Keratinocyte (primary cell): ENCODE measurements around the gene JAKMIP1. TPM values are rescaled to one million over a fixed set of nuclear protein-coding genes. Genes with fewer than 3 reads are reported as not detected.

ENCODE experiments used
- DNase-seq: peaks from one replicate; pipeline ENCODE4 v3.0.0-alpha.2; 2011; ENCODE audit warnings: low read depth, missing footprints, low spot score
- FAIRE-seq: peaks from 2 replicates; lab custom pipeline; 2011; peaks lifted over from hg19 to GRCh38; lab: Jason Lieb, UNC
- H2AFZ ChIP-seq: 2 replicates; pipeline ENCODE4 v1.6.0; 2012; ENCODE audit warnings: low read length, control low read depth, inconsistent platforms; ENCODE audit not compliant: control insufficient read depth
- H3K27ac ChIP-seq: 2 replicates; pipeline ENCODE4 v1.5.1; 2011; ENCODE audit warnings: low read length; ENCODE audit not compliant: control insufficient read depth, insufficient read depth
- H3K27me3 ChIP-seq: 3 replicates; pipeline ENCODE4 v1.6.0; 2011; ENCODE audit warnings: low read length; ENCODE audit not compliant: control insufficient read depth, insufficient read depth; ENCODE audit errors: extremely low read depth
- H3K36me3 ChIP-seq, 2 experiments: 2 replicates in 1 of 2; 3 replicates in 1 of 2; pipeline ENCODE4 v1.5.1; 2011; ENCODE audit warnings: low read length in 2 of 2, mild to moderate bottlenecking in 1 of 2; ENCODE audit not compliant: control insufficient read depth in 2 of 2, insufficient read depth in 2 of 2; ENCODE audit errors: extremely low read depth in 1 of 2
- H3K4me1 ChIP-seq: 3 replicates; pipeline ENCODE4 v1.5.1; 2011; ENCODE audit warnings: low read length; ENCODE audit not compliant: control insufficient read depth, insufficient read depth; ENCODE audit errors: extremely low read depth
- H3K4me2 ChIP-seq: 3 replicates; pipeline ENCODE4 v1.6.0; 2011; ENCODE audit warnings: low read depth, low read length; ENCODE audit not compliant: control insufficient read depth, insufficient read depth; ENCODE audit errors: extremely low read depth
- H3K4me3 ChIP-seq, 3 experiments: fragments of 200-600 bp in 1 of 3; sonication (generic) in 1 of 3; 2 replicates in 2 of 3; 3 replicates in 1 of 3; pipeline ENCODE4 v1.5.1; 2011 to 2016; ENCODE audit warnings: low read length in 3 of 3, mild to moderate bottlenecking in 3 of 3, control low read depth in 2 of 3, inconsistent platforms in 1 of 3, low read depth in 1 of 3, mixed read lengths in 1 of 3, mixed run types in 1 of 3, moderate library complexity in 1 of 3; ENCODE audit not compliant: control insufficient read depth in 2 of 3, insufficient read depth in 2 of 3; ENCODE audit errors: extremely low read depth in 1 of 3
- H3K79me2 ChIP-seq: 2 replicates; pipeline ENCODE4 v1.6.0; 2012; ENCODE audit warnings: low read length; ENCODE audit not compliant: control insufficient read depth, insufficient read depth
- H3K9ac ChIP-seq: 3 replicates; pipeline ENCODE4 v1.6.0; 2011; ENCODE audit warnings: low read length; ENCODE audit not compliant: control insufficient read depth, insufficient read depth; ENCODE audit errors: extremely low read depth
- H3K9me1 ChIP-seq: 3 replicates; pipeline ENCODE4 v1.6.0; 2011; ENCODE audit warnings: low read length; ENCODE audit not compliant: control insufficient read depth, insufficient read depth; ENCODE audit errors: extremely low read depth
- H3K9me3 ChIP-seq: 2 replicates; pipeline ENCODE4 v1.5.1; 2012; ENCODE audit warnings: low read depth, low read length; ENCODE audit not compliant: control insufficient read depth
- H4K20me1 ChIP-seq: 3 replicates; pipeline ENCODE4 v1.6.0; 2011; ENCODE audit warnings: low read length; ENCODE audit not compliant: control insufficient read depth, insufficient read depth; ENCODE audit errors: extremely low read depth
- EZH2 ChIP-seq: IDR thresholded peaks from one replicate; pipeline ENCODE4 v1.6.1; 2012; ENCODE audit warnings: inconsistent platforms, mild to moderate bottlenecking, low read length, moderate library complexity
- dilution Hi-C: fragments of 300-500 bp; cut with MboI; formaldehyde crosslinking; loops from one replicate; pipeline ENCODE4 v1.7.0; 2020; ENCODE audit warnings: low sequenced_read_pairs; ENCODE audit not compliant: extremely low pct_ligation_motif_present
- polyA plus RNA-seq, 5 experiments: library from polyadenylated mRNA; depleted of rRNA in 3 of 5; stranded (reverse) in 3 of 5; stranded (forward) in 1 of 5; unstranded in 1 of 5; fragments of >200 nt; gene quantifications; 1 replicate in 1 of 5; 2 replicates in 3 of 5; 3 replicates in 1 of 5; pipeline versions ENCODE4 v1.2.1 to v1.2.3, GENCODE V29; 2011 to 2012; ENCODE audit warnings: missing spikeins in 2 of 5, low read depth in 1 of 5, low replicate concordance in 1 of 5
- TF ChIP-seq, protein P1 (sequence below), 3 experiments: IDR thresholded peaks in 1 of 3; conservative IDR thresholded peaks in 1 of 3; optimal IDR thresholded peaks in 1 of 3; 2 replicates in 2 of 3; 3 replicates in 1 of 3; pipeline versions ENCODE3 to v1.5.1; 2011; ENCODE audit warnings: low read length in 3 of 3, mild to moderate bottlenecking in 3 of 3, moderate library complexity in 2 of 3, control low read depth in 1 of 3, inconsistent platforms in 1 of 3; ENCODE audit not compliant: insufficient read depth in 2 of 3; ENCODE audit errors: extremely low read depth in 1 of 3

JAKMIP1 gene
- polyA plus RNA-seq, 1 donor (not counting 4 experiments of a cell fraction or from before 2014, with no cell fraction given): not detected

DNA sequence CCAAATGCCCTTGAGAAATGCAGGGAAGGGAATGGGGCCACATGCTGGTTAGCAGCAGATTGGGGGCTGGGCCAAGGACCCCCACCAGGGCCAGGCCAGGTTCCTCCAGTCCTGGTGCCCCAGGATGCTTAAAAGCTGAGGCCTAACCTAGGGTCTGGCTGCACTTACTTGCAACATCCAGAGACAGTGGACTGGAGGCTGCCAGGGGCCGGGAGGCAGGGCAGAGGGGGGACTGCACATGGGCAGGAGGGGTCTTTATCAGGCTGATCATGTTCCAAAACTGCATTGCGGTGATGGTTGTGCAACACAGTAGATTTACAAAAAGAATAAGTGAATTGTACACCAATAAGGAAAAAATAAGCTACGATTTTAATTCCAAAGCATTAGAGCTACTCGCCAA is 145.3 kb downstream of the JAKMIP1 start:
- Histone ChIP-seq H3K4me3 (no peak overlapping the region), H3K79me2 (no peaks in the 10 kb centered on the region), H3K4me2 (no peak overlapping the region), H2AFZ (no peak overlapping the region), H4K20me1 (no peaks in the 10 kb centered on the region), H3K9me1 (no peaks in the 10 kb centered on the region), H3K4me1 (no peaks in the 10 kb centered on the region), H3K36me3 (no peaks in the 10 kb centered on the region), H3K27ac (no peak overlapping the region), H3K27me3 (no peaks in the 10 kb centered on the region), H3K9ac (no peak overlapping the region), H3K9me3 (peaks cover 21% of the 10 kb centered on the region)
- TF ChIP-seq EZH2: no peak
- dilution Hi-C loops: no loop called here
- DNase-seq (no peak), FAIRE-seq (no peak)

DNA sequence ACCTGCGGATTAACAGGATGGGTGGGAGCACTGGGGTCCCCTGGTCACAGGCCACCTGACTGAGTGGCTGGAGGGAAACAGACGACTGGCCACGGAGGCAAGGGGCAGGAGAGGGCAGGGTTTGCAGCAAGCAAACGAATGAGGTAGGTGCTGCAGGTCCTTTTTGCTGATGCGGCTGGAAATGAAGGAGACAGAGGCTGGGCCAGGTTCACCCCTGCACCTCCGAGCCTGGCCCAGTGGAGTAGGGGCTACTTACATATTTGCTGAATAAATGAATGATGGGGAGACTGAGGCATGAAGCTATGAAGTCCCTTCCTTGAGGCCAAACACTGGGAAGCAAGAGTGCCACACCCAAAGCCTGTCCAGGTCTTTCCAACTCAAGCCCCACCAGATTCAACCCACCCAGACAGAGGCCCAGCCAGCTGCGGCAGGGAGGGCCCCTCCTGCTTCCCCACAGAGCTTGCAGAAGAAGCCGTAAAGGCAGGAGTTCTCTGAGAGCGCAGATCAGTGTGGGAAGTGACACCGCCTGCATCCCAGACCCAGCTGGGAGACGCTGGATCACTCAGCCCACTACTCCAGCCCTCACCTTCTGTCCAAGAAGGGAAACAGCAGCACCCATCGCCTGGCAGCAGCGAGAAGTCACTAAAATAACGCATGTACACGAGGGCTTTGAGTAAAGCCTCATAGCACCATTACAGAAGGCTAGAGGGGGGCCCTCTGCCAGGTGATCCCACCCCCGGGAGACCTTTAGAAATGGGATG is 146.0 kb downstream of the JAKMIP1 start:
- TF ChIP-seq, protein P1, sequence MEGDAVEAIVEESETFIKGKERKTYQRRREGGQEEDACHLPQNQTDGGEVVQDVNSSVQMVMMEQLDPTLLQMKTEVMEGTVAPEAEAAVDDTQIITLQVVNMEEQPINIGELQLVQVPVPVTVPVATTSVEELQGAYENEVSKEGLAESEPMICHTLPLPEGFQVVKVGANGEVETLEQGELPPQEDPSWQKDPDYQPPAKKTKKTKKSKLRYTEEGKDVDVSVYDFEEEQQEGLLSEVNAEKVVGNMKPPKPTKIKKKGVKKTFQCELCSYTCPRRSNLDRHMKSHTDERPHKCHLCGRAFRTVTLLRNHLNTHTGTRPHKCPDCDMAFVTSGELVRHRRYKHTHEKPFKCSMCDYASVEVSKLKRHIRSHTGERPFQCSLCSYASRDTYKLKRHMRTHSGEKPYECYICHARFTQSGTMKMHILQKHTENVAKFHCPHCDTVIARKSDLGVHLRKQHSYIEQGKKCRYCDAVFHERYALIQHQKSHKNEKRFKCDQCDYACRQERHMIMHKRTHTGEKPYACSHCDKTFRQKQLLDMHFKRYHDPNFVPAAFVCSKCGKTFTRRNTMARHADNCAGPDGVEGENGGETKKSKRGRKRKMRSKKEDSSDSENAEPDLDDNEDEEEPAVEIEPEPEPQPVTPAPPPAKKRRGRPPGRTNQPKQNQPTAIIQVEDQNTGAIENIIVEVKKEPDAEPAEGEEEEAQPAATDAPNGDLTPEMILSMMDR (optimal IDR thresholded peaks at IDR 0.05 in 1 of 3, IDR thresholded peaks at IDR 0.05 in 1 of 3, conservative IDR thresholded peaks at IDR 0.05 in 1 of 3; ENCODE audit: extremely low read depth in 1 of 3, insufficient read depth in 2 of 3, low read length in 3 of 3): no peak
- TF ChIP-seq EZH2: no peak
- Histone ChIP-seq H3K4me1 (no peaks in the 10 kb centered on the region), H3K4me2 (no peak overlapping the region), H3K36me3 (no peaks in the 10 kb centered on the region), H2AFZ (no peak overlapping the region), H3K27me3 (no peaks in the 10 kb centered on the region), H3K9ac (no peak overlapping the region), H4K20me1 (no peaks in the 10 kb centered on the region), H3K9me1 (no peaks in the 10 kb centered on the region), H3K27ac (no peak overlapping the region), H3K4me3 (no peak overlapping the region), H3K79me2 (no peaks in the 10 kb centered on the region), H3K9me3 (peaks cover 20% of the 10 kb centered on the region)
- dilution Hi-C loops: no loop called here
- DNase-seq (no peak), FAIRE-seq (no peak)

DNA sequence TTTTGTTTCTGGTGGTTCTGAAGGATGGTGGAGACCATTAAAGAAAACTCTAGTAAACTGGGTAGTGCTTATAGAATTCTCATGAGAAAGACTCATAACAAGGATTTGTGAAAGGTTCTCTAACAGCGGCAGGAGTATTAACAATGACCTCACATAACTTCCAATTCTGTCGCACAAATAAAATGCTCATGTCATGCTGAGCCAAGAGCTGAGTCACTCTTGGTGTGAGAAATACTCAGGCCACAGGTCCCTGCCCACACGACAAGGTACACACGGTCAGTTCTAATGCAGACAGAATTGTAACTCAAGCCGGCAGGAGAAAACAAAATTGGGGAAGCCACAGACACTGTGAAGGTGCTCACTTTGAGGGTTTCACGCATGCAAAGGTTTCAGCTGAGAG is 147.7 kb downstream of the JAKMIP1 start:
- H4K20me1 ChIP-seq: no peaks in the 10 kb centered on the region
- H3K9ac ChIP-seq: no peak overlapping the region
- H3K79me2 ChIP-seq: no peaks in the 10 kb centered on the region
- H3K27ac ChIP-seq: no peak overlapping the region
- DNase-seq (no peak), FAIRE-seq (no peak)
- no peaks in the 10 kb centered on the region for H3K9me1 ChIP-seq
- H3K4me2 ChIP-seq: no peak overlapping the region
- H2AFZ ChIP-seq: no peak overlapping the region
- dilution Hi-C loops: no loop called here
- H3K4me1 ChIP-seq: no peaks in the 10 kb centered on the region
- H3K9me3 ChIP-seq: peaks cover 7% of the 10 kb centered on the region
- no peaks in the 10 kb centered on the region for H3K36me3 ChIP-seq
- H3K27me3 ChIP-seq: no peaks in the 10 kb centered on the region
- H3K4me3 ChIP-seq: no peak overlapping the region
- TF ChIP-seq, protein P1 (optimal IDR thresholded peaks at IDR 0.05 in 1 of 3, IDR thresholded peaks at IDR 0.05 in 1 of 3, conservative IDR thresholded peaks at IDR 0.05 in 1 of 3; ENCODE audit: extremely low read depth in 1 of 3, insufficient read depth in 2 of 3, low read length in 3 of 3): no peak
- no peak for TF ChIP-seq EZH2
